GM19193 (cell line): ENCODE results near the gene RGL3.

Experiments
- POLR2A ChIP-seq: IDR thresholded peaks from 4 replicates; pipeline ENCODE4 v1.6.1; 2011; ENCODE audit not compliant: insufficient read depth, insufficient read length; ENCODE audit errors: extremely low read depth

The RGL3 gene

GRCh38 chr19:11434703-11435056, 15.6 kb upstream of the RGL3 start:
- no peak for TF ChIP-seq POLR2A

- TF ChIP-seq POLR2A: no peak
Observed at GRCh38 chr19:11426656-11427055, 7.5 kb upstream of the RGL3 start.

- TF ChIP-seq POLR2A: no peak
Observed at GRCh38 chr19:11425719-11426457, 6.8 kb upstream of the RGL3 start.

GRCh38 chr19:11423791-11424181, 4.7 kb upstream of the RGL3 start:
- TF ChIP-seq POLR2A: no peak

GRCh38 chr19:11423164-11423790, 4.2 kb upstream of the RGL3 start:
- TF ChIP-seq POLR2A: no peak

- no peak for TF ChIP-seq POLR2A
Observed at GRCh38 chr19:11422163-11423065, 3.3 kb upstream of the RGL3 start.

- TF ChIP-seq POLR2A: no peak
Observed at GRCh38 chr19:11421371-11422098, 2.4 kb upstream of the RGL3 start.

GRCh38 chr19:11420429-11421370, 1.6 kb upstream of the RGL3 start:
- TF ChIP-seq POLR2A: no peak

- no peak for TF ChIP-seq POLR2A
Observed at GRCh38 chr19:11418094-11418548, 993 bp downstream of the RGL3 start.

- TF ChIP-seq POLR2A: no peak
Observed at GRCh38 chr19:11416346-11417052, 2.6 kb downstream of the RGL3 start.

GRCh38 chr19:11414544-11414943, 4.6 kb downstream of the RGL3 start:
- no peak for TF ChIP-seq POLR2A

GRCh38 chr19:11410682-11411081, 8.4 kb downstream of the RGL3 start:
- no peak for TF ChIP-seq POLR2A

- TF ChIP-seq POLR2A: no peak
Observed at GRCh38 chr19:11408591-11408990, 10.5 kb downstream of the RGL3 start.
